ENCODE data around the gene NUP62. TPM values are rescaled to one million over a fixed set of nuclear protein-coding genes. Genes with fewer than 3 reads are reported as not detected.

Gene NUP62
- total RNA-seq, 1 donor from 2014 or later = 73.3 TPM

DNA sequence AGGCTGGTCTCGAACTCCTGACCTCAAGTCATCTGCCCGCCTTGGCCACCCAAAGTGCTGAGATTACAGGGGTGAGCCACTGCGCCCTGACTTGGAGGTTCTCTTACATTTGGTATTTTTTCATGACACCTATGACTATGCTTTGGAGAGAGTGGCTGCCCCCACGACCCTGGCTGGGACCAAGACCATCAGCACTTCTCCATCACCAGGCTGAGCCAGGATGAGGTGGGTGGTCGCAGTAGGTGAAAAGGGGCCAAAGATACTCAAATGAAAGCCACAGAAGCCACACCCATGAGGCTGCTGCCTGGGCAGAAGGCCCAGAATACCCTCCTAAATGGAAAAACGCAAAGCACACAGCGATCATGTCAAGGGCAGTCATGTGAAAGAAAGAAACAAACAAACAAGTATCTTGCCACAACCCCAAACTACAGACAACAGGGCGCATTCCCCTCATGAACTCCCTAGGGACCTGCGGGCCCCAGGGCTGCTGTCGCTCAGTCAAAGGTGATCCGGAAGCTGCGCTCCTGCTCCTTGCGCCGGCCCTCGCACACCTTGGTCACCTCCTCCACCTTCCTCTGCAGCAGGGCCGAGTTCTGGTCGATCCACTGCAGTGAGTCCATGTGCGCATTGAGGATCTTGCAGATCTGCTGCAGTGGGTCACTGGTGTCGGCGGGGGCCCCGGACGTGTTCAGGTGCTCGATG is 21.4 kb downstream of the NUP62 start:
- no peak for DNase-seq (ENCODE audit: extremely low read depth, low read depth, low spot score)

DNA sequence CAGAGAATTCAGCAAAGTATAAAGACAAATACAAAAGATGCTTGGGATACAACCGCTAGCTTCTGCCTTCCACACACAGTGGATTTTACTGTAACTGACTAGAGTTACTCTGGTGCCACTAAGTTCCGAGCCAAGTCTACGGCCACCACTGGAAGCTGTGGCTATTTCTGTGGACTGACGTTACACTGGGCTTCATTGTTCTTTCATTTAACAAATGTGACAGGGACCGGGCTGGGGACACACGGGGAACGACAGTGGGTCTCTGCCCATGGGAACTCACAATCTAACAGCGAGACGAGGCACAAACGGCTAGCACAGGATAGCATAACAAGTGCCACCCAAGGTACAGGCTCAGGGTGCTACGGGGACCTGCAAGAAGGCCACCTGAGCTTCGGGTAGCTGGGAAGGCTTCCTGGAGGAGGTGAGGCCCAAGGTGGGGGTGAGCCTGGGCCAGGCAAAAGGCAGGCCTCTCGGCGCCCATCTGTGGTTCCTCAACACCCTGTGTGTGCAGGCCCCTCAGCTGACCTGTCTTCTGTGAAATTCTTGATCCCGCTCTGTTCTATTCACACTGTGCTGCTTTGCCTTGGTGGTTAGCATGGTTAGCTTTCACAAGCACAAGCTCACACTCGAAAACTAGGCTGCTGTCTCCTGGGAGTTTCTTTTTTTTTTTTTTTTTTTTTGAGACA is 22.3 kb downstream of the NUP62 start:
- DNase-seq (ENCODE audit: extremely low read depth, low read depth, low spot score) = no peak

DNA sequence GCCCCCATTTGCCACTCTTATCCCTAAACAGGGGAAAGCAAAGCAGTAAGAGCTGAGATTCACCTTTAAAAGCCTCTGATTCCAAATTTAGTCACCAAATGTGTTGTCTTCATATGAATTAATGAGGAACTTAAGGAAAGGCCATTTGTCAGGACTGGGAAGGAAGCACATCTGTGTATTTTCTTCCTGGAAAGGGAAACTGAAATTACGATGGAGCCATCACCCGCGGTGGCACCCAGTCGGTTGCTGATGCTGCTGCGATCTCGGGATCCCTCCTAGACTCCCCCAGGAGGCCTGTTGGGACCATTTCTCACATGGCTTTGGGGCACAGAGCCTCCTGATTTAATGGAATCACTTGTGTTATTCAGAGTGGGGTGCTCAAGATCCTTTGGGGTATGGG is 25.2 kb downstream of the NUP62 start:
- DNase-seq (ENCODE audit: extremely low read depth, low read depth, low spot score) = no peak

DNA sequence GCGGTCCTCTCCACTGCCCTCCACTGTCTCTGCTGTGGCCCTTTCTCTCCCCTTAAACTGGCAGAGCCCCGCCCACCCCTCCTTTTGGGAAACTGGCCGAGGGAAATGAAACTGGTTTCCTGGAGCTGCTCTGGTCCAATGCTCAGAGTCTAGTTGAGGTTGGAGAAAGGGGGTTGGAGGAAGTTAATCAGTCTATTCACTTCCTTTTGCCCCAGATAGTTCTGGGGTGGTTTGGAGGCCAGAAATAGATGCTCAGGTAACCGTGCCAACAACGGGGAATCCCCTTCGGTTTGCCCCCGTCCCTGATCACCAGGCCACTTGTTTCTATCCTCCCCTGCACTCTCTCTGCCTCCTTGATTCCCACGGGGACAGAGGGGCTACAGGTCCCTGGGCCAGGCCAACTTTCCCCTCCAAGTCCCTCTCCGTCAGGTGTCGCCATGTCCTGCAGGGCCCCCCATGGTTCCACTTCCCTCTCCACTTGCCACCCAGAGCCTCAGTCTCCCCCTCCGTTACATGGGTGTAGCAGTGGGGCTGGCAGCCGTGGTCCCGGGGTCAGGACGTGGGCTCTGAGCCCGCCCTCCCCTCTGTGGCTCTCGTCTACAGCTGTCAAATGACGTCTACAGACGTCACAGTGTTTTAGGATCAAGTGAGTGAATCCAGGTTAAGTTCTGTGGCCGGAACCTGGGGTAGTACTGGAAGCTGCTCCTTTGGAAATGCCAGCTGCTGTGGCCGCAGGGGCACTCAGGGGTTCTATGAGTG is 32.3 kb downstream of the NUP62 start, which contains the start of gene IL4I1:
Gene IL4I1 (minus strand): TSS at position 25 of the 759 bp plus-strand sequence. CDS start 727 bp downstream, outside the sequence.
- DNase-seq (ENCODE audit: extremely low read depth, low read depth, low spot score) = peak; percentile 44

DNA sequence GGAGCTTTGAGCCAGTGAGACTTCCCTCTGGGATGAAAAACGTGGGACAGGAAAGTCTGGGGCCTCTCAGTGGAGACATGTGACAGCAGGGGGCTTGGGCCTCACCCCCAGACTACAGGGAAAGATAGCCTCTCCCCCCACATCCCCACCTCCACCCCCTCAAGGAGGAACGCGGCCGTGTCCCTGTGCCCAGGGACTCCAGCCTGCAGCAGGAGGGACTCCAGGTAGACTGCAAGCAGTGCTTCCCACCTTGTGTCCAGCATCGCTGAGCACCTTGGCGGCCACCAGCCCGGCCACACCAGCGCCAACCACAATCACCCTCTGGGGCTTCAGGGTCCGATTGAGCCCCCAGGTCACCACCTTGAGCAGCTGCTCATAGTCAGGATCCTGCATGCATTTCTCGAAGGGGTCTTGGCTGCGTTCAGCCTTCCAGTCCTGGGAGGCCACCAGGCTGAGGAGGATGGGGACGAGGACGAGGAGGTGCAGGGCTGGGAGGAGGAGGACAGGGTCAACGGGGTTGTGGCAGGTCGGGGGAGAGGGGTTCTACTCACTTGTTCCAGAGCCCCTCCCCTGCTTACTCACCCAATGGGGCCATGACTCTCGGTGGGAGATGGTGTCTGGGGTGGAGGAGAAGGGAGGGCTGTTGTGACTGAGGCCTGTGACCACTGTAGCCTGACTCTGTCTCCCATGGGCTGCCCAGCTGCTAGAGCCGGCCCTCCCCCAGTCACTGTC is 33.6 kb downstream of the NUP62 start:
- DNase-seq (ENCODE audit: extremely low read depth, low read depth, low spot score) = no peak

DNA sequence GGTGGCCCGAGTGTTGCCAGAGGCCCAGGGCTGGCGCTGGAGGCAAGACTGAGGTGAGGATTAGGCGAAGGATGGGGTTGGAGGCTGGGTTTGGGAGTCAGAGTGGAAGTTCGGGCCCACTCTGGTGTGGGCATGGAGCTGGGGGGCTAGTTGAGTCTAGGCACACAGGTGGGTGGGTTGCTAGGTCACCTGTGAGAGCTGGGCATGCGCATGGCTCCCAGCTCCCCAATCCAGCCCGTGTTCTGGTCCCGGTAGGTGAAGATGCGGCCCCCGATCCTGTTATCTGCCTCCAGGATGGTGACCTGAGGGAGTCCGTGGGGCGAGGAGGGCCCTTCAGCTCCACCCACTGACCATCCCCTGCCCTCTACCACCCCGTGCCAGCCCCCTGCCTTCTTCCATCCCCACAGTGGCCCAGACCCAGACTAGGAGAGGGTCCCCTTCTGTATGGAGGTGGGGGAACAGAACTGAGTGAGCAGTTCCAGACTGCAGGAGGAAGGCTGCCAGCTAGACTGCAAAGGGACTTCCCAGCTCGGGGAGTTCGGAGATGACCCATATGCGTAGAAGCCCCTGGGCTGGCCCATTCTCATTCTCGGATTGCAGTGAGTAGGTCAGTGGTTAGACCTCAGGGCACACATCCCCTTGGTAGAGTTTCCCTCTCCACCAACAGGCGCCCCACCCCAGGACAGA is 34.3 kb downstream of the NUP62 start:
- no peak for DNase-seq (ENCODE audit: extremely low read depth, low read depth, low spot score)

DNA sequence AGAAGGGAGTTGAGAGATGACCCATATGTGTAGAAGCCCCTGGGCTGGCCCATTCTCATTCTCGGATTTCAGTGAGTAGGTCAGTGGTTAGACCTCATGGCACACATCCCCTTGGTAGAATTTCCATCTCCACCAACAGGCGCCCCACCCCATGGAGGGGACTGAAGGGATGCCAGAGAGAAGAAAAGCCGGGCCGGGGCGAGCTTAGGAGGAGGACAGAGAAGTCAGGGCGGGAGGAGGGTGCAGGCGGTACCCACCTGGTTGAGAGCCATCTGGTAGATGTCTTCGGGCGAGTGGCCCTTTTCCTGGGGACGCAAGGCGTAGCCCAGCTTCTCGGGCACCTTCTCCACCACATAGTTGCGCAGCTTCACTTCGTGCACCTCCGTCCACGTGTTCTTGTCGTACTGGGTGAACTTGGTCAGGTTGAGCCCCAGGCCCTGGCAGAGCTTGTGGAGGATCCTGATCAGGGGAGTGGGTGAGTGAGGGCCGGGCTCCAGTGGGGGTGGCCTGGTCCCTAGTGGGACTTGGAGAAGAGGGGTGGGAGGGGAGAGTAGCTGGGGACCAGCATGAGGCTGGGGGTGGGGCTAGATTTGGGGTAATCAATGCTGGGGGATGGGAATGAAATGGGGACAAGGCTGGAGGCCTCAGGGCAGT is 35.2 kb downstream of the NUP62 start:
- no peak for DNase-seq (ENCODE audit: extremely low read depth, low read depth, low spot score)

DNA sequence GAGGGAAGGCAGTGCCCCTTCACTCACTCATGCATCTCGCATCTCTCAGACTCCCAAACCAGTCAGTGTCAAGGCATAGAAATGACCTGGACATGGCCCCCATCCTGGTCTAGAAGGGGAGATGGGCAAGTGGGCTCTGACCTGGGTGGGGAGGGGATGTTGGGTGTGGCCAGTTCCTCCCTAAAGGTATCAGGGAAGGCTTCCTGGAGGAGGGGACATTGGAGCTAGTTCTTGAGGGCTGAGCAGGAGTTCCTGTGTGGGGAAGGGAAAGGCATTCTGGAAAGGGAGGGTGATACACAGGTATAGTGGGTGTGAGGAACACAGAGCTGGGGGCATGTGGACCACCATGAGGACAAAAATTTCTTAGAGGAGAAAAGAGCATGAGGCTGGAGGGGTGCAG is 36.6 kb downstream of the NUP62 start:
- no peak for DNase-seq (ENCODE audit: extremely low read depth, low read depth, low spot score)

DNA sequence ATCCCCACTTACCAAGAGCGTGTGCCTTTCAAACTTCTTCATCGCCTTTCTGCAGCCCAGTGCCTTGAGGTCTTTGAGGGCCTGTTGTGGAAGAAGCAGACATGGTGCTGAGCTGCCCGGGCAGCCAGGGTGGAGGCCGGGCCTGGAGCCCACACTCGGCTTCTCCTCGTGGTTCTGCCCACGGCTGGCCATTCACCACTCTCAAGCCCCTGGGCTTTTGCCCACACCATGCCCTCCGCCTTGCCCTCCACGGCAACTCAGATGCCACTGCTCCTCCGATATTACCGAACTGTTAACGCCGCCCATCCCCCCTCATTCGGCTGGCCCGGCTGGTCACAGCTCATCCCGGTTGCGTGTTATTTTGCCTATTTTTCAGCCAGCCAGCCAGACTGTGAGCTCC is 37.9 kb downstream of the NUP62 start:
- no peak for DNase-seq (ENCODE audit: extremely low read depth, low read depth, low spot score)

DNA sequence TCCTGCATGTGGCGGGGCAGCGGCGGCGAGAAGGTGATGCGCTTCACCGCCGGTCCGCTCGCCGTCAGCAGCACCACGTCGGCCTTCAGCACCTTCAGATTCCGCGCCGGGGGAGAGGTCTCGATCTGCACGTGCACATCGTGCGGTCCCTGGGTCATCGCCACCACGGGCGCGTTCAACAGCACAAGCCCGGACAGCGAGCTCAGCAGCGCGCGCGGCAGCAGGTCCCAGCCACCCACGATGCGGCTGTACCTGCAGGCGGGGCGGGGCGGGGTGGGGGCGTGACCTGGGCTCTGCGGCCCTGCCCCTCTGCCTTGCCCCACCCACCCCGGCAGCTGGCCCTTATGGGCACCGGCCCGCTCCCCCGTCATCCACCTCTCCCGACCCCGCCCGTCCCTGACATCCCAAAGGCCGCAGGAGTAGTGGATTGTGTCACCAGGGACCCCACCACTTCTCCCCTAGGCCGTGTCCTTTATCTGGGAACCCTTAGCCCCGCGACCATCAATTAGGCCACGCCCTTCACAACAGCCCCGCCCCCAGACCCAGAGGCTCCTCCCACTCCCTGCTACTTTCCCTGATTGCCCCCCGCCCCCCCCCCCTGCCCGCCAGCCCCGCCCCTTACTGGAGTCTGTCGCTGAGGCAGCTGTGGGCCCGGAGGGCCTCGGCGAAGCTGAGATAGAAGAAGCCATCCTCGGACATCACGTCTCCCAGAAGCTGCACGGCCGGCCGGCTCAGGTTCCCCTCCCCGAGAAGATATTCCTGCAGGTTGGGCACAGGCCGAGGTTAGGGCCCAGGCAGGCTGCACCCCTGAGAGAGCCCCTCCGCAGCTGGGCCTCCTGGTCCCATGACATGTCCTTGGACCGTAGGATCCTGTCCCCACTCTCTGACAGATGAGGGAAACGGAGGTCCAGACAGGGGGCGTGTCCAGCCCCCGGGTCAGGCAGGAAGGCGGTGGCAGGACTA is 38.7 kb downstream of the NUP62 start:
- DNase-seq (ENCODE audit: extremely low read depth, low read depth, low spot score) = no peak

DNA sequence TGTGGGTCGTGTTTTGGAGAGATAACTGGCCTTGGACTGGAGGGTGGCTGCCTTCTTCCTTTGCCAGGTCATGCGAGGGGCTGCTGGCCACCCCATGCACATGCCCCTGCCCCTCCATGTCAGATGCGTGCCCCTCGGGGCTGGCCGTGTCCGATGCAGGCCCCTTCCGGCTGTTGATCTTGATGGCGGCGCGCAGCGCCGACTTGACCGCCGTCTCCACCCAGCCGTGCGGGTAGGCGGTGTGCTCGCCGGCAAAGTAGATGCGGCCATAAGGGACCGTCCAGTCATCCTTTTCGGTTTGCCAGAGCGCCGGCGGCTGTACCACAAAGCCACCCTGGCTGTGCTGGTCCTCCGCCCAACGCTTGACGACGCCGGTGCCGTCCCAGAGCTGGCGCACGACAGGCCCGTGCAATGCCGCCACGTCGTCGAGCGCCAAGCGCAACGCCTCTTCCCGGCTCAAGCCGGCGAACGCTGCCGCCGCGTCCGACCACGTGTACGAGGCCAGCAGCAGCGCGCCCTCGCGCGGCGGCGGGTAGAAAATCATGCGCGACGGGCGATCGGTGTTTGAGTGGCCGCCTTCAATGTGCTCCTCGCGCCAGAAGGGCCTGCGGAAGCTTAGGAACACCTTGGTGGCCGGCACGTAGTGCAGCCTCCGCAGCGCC is 39.5 kb downstream of the NUP62 start:
- DNase-seq (ENCODE audit: extremely low read depth, low read depth, low spot score) = no peak

DNA sequence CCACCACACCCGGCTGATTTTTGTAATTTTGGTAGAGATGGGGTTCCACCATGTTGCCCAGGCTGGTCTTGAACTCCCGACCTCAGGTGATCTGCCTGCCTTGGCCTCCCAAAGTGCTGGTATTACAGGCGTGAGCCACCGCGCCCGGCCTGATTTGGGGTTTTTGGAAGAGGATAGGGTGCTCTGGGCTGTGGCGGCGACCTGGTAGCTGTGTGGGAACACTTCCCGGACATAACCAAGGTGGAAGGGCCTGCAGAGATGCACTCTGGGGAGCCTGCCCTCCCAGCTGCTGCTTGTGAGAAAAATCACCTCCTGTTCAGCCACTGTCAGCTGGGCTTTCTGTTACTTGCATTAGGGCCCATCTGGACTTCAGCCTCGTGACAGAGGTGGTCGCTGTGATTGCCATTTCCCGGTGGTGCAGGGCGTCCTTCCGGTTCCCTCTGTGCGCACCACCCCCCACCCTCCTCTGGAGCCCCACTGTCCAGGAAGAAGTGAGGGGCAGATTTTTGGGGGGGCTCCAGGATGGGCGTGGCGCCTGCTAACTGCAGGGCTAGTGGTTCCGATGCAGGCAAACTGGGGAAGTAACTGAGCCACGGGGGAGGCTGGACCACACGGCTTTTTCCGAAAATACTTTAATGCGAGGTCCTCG is 40.1 kb downstream of the NUP62 start:
- no peak for DNase-seq (ENCODE audit: extremely low read depth, low read depth, low spot score)

DNA sequence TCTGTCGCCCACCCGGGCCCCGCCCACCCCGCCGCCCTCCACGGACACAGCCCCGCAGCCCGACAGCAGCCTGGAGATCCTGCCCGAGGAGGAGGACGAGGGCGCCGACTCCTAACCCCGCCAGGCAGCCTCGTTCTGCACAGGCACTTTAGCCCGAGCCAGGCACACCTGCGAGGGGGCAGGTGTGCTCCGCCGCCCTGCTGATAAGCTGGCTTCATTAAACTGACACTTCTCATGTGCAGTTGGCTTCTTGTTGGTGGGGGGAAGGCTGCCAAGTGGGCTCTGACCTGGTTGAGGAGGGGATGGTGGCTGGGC is 40.8 kb downstream of the NUP62 start:
- no peak for DNase-seq (ENCODE audit: extremely low read depth, low read depth, low spot score)

DNA sequence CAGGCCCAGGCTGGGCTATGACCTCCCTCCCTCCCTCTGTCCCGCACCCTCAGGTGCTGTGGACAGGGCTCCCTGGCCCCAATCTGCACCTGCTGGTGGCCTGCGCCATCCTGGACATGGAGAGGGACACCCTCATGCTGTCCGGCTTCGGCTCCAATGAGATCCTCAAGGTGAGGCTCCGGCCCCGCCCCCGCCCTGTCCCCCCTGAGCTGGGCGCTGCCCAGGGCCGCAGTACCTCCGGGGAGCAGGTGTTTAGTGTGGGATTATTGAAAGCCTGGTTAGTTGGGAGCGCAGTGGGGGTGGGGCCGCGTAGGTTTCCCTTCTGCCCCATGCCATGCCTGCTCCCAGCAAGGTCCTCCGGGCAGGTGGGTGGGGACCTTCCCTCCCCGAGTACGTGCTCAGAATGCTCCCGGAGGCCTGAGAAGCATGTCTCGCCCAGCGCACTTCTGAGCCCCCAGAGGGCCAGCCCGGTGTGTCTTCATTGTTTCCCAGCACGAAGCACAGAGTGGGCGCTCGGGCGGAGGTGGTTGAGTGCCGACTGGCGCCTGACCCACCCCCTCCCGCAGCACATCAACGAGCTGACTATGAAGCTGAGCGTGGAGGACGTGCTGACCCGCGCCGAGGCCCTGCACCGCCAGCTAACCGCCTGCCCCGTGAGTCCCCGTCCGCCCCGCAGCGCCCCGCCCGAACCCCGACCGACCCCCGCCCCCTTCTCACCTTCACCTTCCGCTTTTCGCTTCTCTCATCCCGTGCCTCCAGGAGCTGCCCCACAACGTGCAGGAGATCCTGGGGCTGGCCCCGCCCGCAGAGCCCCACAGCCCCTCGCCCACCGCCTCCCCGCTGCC is 41.4 kb downstream of the NUP62 start:
- no peak for DNase-seq (ENCODE audit: extremely low read depth, low read depth, low spot score)

DNA sequence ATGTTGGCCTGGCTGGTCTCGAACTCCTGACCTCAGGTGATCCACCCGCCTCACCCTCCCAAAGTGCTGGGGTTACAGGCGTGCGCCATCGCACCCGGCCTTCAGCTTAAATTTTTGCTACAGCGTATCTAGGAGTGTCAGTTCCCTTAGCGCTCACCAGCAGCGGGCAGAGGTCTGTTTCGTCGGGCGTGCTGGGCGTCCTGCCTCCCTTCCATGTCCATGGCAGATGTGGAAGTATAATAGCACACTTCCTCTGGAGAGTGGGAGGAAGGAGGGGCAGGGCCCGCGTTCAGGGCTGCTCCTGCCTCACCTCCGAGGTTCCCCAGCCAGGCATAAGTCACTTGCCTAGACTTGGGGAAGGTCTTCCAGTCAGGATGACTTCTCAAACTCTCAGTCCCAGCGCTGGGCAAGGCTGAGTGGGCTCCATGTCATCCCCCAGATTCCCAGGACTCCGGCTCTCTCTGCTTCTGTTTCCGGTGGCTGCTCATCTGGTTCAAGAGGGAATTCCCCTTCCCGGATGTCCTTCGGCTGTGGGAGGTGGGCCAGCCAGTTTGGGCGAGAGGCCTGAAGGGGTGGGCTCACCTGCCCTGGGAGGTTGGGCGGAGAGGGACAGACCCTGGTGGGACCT is 42.2 kb downstream of the NUP62 start:
- no peak for DNase-seq (ENCODE audit: extremely low read depth, low read depth, low spot score)

DNA sequence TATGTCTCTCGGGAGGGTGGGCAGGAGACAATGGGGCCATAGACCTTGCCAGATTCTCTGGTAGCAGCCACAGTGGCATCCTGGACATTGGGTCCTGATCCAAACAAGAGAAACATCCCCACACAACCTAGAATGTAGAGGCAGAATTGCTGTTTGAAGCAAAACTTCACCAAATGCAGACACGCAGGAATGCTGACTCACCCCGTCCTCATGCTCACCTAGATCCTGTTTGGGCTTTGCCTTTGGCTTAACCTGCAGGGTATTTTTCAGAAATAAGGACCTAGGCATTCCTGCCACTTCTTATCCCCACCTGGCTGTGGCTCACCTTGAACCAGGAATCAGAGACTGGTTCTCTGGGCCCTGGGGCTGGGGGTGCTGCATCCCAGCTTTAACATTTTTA is 44.5 kb downstream of the NUP62 start:
- DNase-seq (ENCODE audit: extremely low read depth, low read depth, low spot score) = no peak

DNA sequence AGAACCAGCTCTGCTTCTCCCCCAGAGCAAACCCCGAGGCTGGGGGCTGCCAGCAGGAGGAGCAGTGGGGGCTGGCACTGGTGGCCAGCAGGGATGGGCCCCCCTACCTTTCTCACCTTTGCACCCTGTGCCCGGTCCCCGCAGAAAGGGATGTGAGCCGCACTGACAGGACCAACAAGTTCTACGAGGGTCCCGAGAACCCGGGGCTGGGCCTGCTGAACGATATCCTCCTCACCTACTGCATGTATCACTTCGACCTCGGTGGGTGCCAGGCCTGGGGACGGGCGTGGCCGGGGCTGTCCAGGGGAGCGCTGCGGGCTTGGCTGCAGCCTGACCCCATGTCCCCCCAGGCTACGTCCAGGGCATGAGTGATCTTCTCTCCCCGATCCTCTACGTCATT is 45.2 kb downstream of the NUP62 start:
- DNase-seq (ENCODE audit: extremely low read depth, low read depth, low spot score) = no peak

Measured in glomerular endothelial cell (primary cell).